H1 (cell line): Measurements from ENCODE around the gene SOX13. TPM values are rescaled to one million over a fixed set of nuclear protein-coding genes. Genes with fewer than 3 reads are reported as not detected.

Source experiments
- CTCF ChIA-PET: fragments of 300-600 bp; sonication (Branson Sonifier 250); formaldehyde crosslinking; loops from one replicate; lab custom pipeline; 2021; ENCODE audit not compliant: partially characterized antibody; lab: Charles Lee
- POLR2A ChIA-PET: fragments of 300-600 bp; sonication (Branson Sonifier 250); formaldehyde crosslinking; loops from one replicate; lab custom pipeline; 2021; ENCODE audit warnings: inconsistent platforms; ENCODE audit not compliant: partially characterized antibody; lab: Charles Lee
- DNase-seq, 2 experiments: peaks; one replicate each; pipeline versions ENCODE4 v3.0.0 to v3.0.0-alpha.2; 2010 to 2022; ENCODE audit warnings: low spot score in 2 of 2, low read depth in 1 of 2, mixed read lengths in 1 of 2
- FAIRE-seq: peaks from 2 replicates; lab custom pipeline; 2011; peaks lifted over from hg19 to GRCh38; lab: Jason Lieb, UNC
- H2AFZ ChIP-seq: 2 replicates; pipeline ENCODE4 v1.8.1; 2012; ENCODE audit warnings: low read length, inconsistent platforms
- H2AK5ac ChIP-seq: 2 replicates; pipeline ENCODE4 v1.6.1; 2013; ENCODE audit warnings: low read depth, low read length
- H2BK120ac ChIP-seq: replicated peaks from 2 replicates; pipeline ENCODE3; 2013; ENCODE audit warnings: low read depth, low read length, inconsistent platforms
- H2BK12ac ChIP-seq: 2 replicates; pipeline ENCODE4 v1.6.1; 2013; ENCODE audit warnings: low read depth, low read length
- H2BK15ac ChIP-seq: 2 replicates; pipeline ENCODE4 v1.6.1; 2013; ENCODE audit warnings: low read length
- H2BK20ac ChIP-seq: 2 replicates; pipeline ENCODE4 v1.6.1; 2013; ENCODE audit warnings: low read length
- H2BK5ac ChIP-seq: 2 replicates; pipeline ENCODE4 v1.6.1; 2013; ENCODE audit warnings: low read depth, low read length
- H3K14ac ChIP-seq: 2 replicates; pipeline ENCODE4 v1.6.1; 2013; ENCODE audit warnings: inconsistent platforms; ENCODE audit not compliant: insufficient read length
- H3K18ac ChIP-seq: 2 replicates; pipeline ENCODE4 v1.6.1; 2013; ENCODE audit warnings: low read length; ENCODE audit errors: extremely low read depth
- H3K23ac ChIP-seq: 2 replicates; pipeline ENCODE4 v1.6.1; 2013; ENCODE audit warnings: inconsistent platforms; ENCODE audit not compliant: insufficient read length
- H3K23me2 ChIP-seq: 2 replicates; pipeline ENCODE4 v1.6.1; 2013; ENCODE audit warnings: low read depth, low read length
- H3K27ac ChIP-seq: 2 replicates; pipeline ENCODE4 v1.6.1; 2011; ENCODE audit warnings: low read depth, low read length, inconsistent platforms
- H3K27me3 ChIP-seq, 4 experiments: replicated peaks in 1 of 4; 1 replicate in 1 of 4; 2 replicates in 3 of 4; pipeline versions ENCODE4 v1.6.1 to v1.8.1; 2011 to 2013; ENCODE audit warnings: low read length in 3 of 4, mild to moderate bottlenecking in 3 of 4, inconsistent platforms in 2 of 4, mixed read lengths in 2 of 4, moderate library complexity in 1 of 4; ENCODE audit not compliant: control insufficient read depth in 3 of 4, insufficient read depth in 3 of 4; ENCODE audit errors: extremely low read depth in 1 of 4
- H3K36me3 ChIP-seq, 4 experiments: 2 replicates each; pipeline versions ENCODE4 v1.6.1 to v1.8.1; 2011 to 2013; ENCODE audit warnings: mild to moderate bottlenecking in 4 of 4, low read length in 3 of 4, moderate library complexity in 2 of 4, control low read depth in 1 of 4, inconsistent platforms in 1 of 4; ENCODE audit not compliant: insufficient read depth in 4 of 4, control insufficient read depth in 2 of 4
- H3K4ac ChIP-seq: replicated peaks from 2 replicates; pipeline ENCODE3; 2013; ENCODE audit warnings: low read length, low read depth, mixed read lengths, inconsistent platforms; ENCODE audit not compliant: insufficient read length
- H3K4me1 ChIP-seq, 4 experiments: replicated peaks in 1 of 4; 1 replicate in 1 of 4; 2 replicates in 3 of 4; pipeline versions ENCODE4 v1.6.1 to v1.8.1; 2011 to 2013; ENCODE audit warnings: low read length in 3 of 4, inconsistent platforms in 2 of 4, mixed read lengths in 1 of 4; ENCODE audit not compliant: insufficient read depth in 4 of 4, control insufficient read depth in 3 of 4
- H3K4me2 ChIP-seq, 2 experiments: 2 replicates each; pipeline versions ENCODE4 v1.6.1 to v1.8.1; 2011 to 2013; ENCODE audit warnings: low read depth in 2 of 2, low read length in 2 of 2, control low read depth in 1 of 2, inconsistent platforms in 1 of 2, mild to moderate bottlenecking in 1 of 2; ENCODE audit not compliant: insufficient read depth in 1 of 2
- H3K4me3 ChIP-seq, 4 experiments: fragments of 200-600, 300-600 bp in 1 of 4; sonication (generic), shearing (Covaris generic), sonication (Bioruptor Twin) in 1 of 4; 2 replicates each; pipeline versions ENCODE4 v1.5.1 to v1.8.1; 2011 to 2016; ENCODE audit warnings: low read length in 4 of 4, low read depth in 3 of 4, control low read depth in 2 of 4, inconsistent platforms in 2 of 4, mild to moderate bottlenecking in 2 of 4, mixed read lengths in 1 of 4, moderate library complexity in 1 of 4; ENCODE audit not compliant: insufficient read depth in 2 of 4; ENCODE audit errors: extremely low read depth in 1 of 4
- H3K56ac ChIP-seq: replicated peaks from 2 replicates; pipeline ENCODE3; 2013; ENCODE audit warnings: low read depth, mild to moderate bottlenecking, mixed read lengths, low read length, inconsistent platforms; ENCODE audit not compliant: insufficient read length
- H3K79me1 ChIP-seq: 2 replicates; pipeline ENCODE4 v1.6.1; 2013; ENCODE audit warnings: low read depth, low read length, control low read depth
- H3K79me2 ChIP-seq, 2 experiments: 2 replicates each; pipeline versions ENCODE4 v1.6.1 to v1.8.1; 2012 to 2013; ENCODE audit warnings: low read length in 2 of 2, mild to moderate bottlenecking in 2 of 2, inconsistent platforms in 1 of 2; ENCODE audit not compliant: insufficient read depth in 2 of 2, control insufficient read depth in 1 of 2
- H3K9ac ChIP-seq, 4 experiments: replicated peaks in 1 of 4; 1 replicate in 1 of 4; 2 replicates in 3 of 4; pipeline versions ENCODE4 v1.6.1 to v1.8.1; 2011 to 2013; ENCODE audit warnings: low read depth in 3 of 4, low read length in 3 of 4, control low read depth in 2 of 4, mild to moderate bottlenecking in 2 of 4, moderate library complexity in 2 of 4, inconsistent platforms in 1 of 4; ENCODE audit errors: extremely low read depth in 1 of 4
- H3K9me3 ChIP-seq, 2 experiments: 2 replicates each; pipeline versions ENCODE4 v1.6.1 to v1.8.1; 2012 to 2013; ENCODE audit warnings: mild to moderate bottlenecking in 2 of 2, moderate library complexity in 2 of 2, control low read depth in 1 of 2, inconsistent platforms in 1 of 2, low read depth in 1 of 2, low read length in 1 of 2, mixed read lengths in 1 of 2; ENCODE audit not compliant: insufficient read depth in 2 of 2
- H4K20me1 ChIP-seq, 2 experiments: replicated peaks in 1 of 2; 2 replicates each; pipeline versions ENCODE3 to v1.8.1; 2011 to 2013; ENCODE audit warnings: inconsistent platforms in 2 of 2, low read length in 2 of 2, mild to moderate bottlenecking in 1 of 2; ENCODE audit not compliant: insufficient read depth in 2 of 2, control insufficient read depth in 1 of 2
- H4K5ac ChIP-seq: 2 replicates; pipeline ENCODE4 v1.6.1; 2013; ENCODE audit warnings: low read length, low read depth, mixed read lengths, inconsistent platforms; ENCODE audit not compliant: insufficient read length
- H4K8ac ChIP-seq: 2 replicates; pipeline ENCODE4 v1.8.0; 2013; ENCODE audit warnings: mild to moderate bottlenecking, moderate library complexity, low read length, inconsistent platforms; ENCODE audit not compliant: insufficient read depth; ENCODE audit errors: extremely low read depth
- H4K91ac ChIP-seq: replicated peaks from 2 replicates; pipeline ENCODE3; 2013; ENCODE audit warnings: low read length, mixed read lengths, inconsistent platforms; ENCODE audit not compliant: insufficient read length
- JUND ChIP-seq: IDR thresholded peaks from 2 replicates; pipeline ENCODE4 v1.6.1; 2011; ENCODE audit warnings: mild to moderate bottlenecking, improper control_type of control experiment, low read length
- TCF12 ChIP-seq: IDR thresholded peaks from 2 replicates; pipeline ENCODE4 v1.6.1; 2011; ENCODE audit warnings: low read depth, mild to moderate bottlenecking, low read length
- WGBS, 2 experiments: shearing (Covaris generic) in 1 of 2; methylation state at CpG; one replicate each; pipeline versions ENCODE4 v1.1.6 to v1.1.7; 2013 to 2015; ENCODE audit warnings: low lambda C conversion rate in 2 of 2, mixed read lengths in 2 of 2, inconsistent platforms in 1 of 2, low coverage in 1 of 2, missing lambda C conversion rate in 1 of 2; ENCODE audit not compliant: insufficient replicate concordance in 2 of 2, insufficient coverage in 1 of 2, insufficient read length in 1 of 2; ENCODE audit errors: extremely low coverage in 1 of 2, missing lambda C conversion rate in 1 of 2; 5-methylcytosine and 5-hydroxymethylcytosine counted together
- polyA plus RNA-seq, 7 experiments: library from polyadenylated mRNA; depleted of rRNA in 3 of 7; stranded (reverse) in 5 of 7; unstranded in 2 of 7; fragments of >200 nt in 5 of 7; fragments of 200-250 nt in 2 of 7; gene quantifications; 1 replicate in 5 of 7; 2 replicates in 1 of 7; 4 replicates in 1 of 7; pipeline versions ENCODE4 v1.2.1 to v1.2.3, GENCODE V29; 2011 to 2013; ENCODE audit warnings: missing spikeins in 2 of 7, mixed read lengths in 2 of 7
- total RNA-seq: library from RNA; stranded (reverse); fragmentation: NEBNext Ultra II Directional; extraction: Animal tissue kit (Norgen Biotek cat#: 25700); gene quantifications from 2 replicates; pipeline ENCODE4 v1.2.1, GENCODE V29; 2021

The SOX13 gene
- total and polyA plus RNA-seq, 2 of the 8 experiments (the other 6 are each of a cell fraction or from before 2014, with no cell fraction given): 113 to 173 TPM

- no peak overlapping the region for H3K4me2 ChIP-seq
- no peak overlapping the region for H3K9ac ChIP-seq
- H3K27ac ChIP-seq: no peak overlapping the region
- peak overlapping the region; percentile 17; the same call in 1 of the 2 replicates for H2BK12ac ChIP-seq
- H4K5ac ChIP-seq: no peak overlapping the region
- no peaks in the 10 kb centered on the region for H3K9me3 ChIP-seq
- no peaks in the 10 kb centered on the region for H3K27me3 ChIP-seq
- no peak overlapping the region for H3K14ac ChIP-seq
- H4K20me1 ChIP-seq: no peaks in the 10 kb centered on the region
- no peak overlapping the region for H4K91ac ChIP-seq
- no peaks in the 10 kb centered on the region for H3K36me3 ChIP-seq
- H2AFZ ChIP-seq: no peak overlapping the region
- no peak overlapping the region for H3K23ac ChIP-seq
- H3K79me2 ChIP-seq: no peaks in the 10 kb centered on the region
- H2BK20ac ChIP-seq: peak overlapping the region; percentile 95; the same call in 1 of the 2 replicates
- DNase-seq (no peak), FAIRE-seq (no peak)
- H2BK5ac ChIP-seq: no peak overlapping the region
- H3K4me1 ChIP-seq: peaks cover 0 to under 1% (median under 1%) of the 10 kb centered on the region in 4 experiments; a peak in 1 of 7 replicates
- H2BK120ac ChIP-seq: no peak overlapping the region
- H2BK15ac ChIP-seq: no peak overlapping the region
- POLR2A ChIA-PET: no interaction called here
- H3K4ac ChIP-seq: no peak overlapping the region
- H2AK5ac ChIP-seq: no peak overlapping the region
- H3K4me3 ChIP-seq: no peak overlapping the region
- CTCF ChIA-PET: interaction anchor here (1.0 to 1.7 kb wide), 3 partner anchors 12 to 44 kb away, joined by 3 to 4 read pairs (median 4); no protein-coding TSS in a partner anchor
- WGBS, 2 experiments: 97% methylated on average over 5 of the region's 5 CpGs; no CpG with 5 or more reads in 1 of the 2 experiments
- TF ChIP-seq JUND (no peak), TCF12 (no peak)
- H3K18ac ChIP-seq: no peak overlapping the region
- H3K79me1 ChIP-seq: no peaks in the 10 kb centered on the region
- no peak overlapping the region for H4K8ac ChIP-seq
- H3K23me2 ChIP-seq: no peaks in the 10 kb centered on the region
- no peak overlapping the region for H3K56ac ChIP-seq
These were observed 26.6 kb upstream of the SOX13 start for GRCh38 chr1:204046346-204046745.
